Stimulated activated CD4-positive, alpha-beta T cell treated with anti-CD3 and anti-CD28 coated beads, Interleukin-4, amount 100 ng/mL, for 48 hours (primary cell): ENCODE data around the gene ARL5B.
"Not testable (repeated sequence)": the region's sequence is repeated elsewhere in the genome, so short reads cannot be mapped to it uniquely, and the experiment has no call there.

Experiments
- DNase-seq, 2 donors: peaks; one replicate each; pipeline ENCODE4 v3.0.0-alpha.2; 2020; ENCODE audit warnings: low read depth in 2 of 2

Gene ARL5B, protein sequence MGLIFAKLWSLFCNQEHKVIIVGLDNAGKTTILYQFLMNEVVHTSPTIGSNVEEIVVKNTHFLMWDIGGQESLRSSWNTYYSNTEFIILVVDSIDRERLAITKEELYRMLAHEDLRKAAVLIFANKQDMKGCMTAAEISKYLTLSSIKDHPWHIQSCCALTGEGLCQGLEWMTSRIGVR

DNA sequence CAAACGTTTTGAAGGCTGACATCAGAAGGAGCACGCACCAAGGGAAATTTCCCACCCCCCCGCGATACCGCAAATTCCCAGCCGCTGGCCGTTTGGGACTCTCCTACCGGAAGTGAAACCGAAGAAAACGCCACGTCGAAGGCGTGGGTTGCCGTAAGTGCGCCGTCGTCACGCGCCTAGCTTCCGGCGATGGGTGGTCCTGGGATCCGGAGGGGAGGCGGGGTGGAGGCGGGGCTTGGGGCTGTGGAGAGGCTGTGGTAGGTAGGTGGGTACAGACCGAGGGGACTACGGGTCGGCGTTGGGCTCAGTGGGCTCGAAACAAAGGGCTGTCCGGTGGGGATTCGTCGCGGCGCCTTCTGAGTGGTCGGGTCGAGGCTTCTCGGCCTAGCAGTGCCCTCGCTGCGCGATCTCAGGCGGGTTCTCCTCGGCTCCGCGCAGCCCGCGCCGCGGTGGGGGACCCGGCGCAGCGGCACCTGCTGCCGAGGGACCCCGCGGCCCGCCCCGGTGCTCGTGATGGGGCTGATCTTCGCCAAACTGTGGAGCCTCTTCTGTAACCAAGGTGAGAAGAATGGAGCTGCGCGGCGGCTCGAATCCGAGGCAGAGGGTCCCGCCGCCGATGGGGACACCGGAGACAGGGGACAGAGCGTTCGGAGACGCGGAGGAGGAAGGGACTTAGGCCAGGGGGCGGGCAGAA is at the start of gene ARL5B:
Gene ARL5B, plus strand, starts transcription at position 307 of the 694 bp plus-strand sequence. Its CDS starts 207 bp downstream, at position 514.
- DNase-seq = peak; percentile 93 to 97

DNA sequence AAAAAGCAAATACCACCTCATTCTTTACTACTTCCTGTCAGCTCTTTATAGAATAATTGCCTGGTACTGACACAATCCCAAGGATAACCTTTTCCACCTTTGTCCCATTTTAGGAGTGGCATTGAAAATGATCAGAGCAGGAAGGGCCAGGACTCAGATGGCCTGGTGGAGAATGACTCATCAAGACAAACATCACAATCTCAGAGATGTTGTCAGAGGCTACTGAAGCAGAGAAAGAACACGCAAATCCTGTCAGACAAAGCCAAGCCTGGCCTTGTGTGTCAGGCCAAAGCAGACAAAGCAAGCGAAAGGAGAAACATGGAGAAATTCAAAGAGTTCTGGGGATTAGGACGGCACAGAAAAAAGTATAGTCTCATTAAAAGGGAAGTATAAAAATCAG is 48.7 kb upstream of the ARL5B start:
- no peak for DNase-seq

DNA sequence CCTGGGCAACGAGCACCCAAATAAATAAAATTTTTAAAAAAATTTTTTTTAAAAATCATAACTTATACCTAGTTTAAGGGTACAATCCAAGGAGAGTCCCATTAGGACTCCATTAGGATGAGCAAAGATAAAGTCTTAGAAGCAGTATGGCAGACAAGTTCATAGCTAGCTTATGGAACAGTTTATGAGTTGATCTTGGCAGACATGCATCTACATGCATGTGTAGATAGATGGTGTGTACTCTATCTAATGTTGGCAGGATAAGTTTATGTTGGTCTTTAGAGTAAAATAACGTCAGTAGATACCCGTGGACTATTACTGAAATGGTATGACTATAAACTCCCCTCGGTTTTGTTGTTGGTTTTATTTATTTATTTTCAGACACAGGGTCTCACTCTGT is 48.1 kb upstream of the ARL5B start:
- no peak for DNase-seq

DNA sequence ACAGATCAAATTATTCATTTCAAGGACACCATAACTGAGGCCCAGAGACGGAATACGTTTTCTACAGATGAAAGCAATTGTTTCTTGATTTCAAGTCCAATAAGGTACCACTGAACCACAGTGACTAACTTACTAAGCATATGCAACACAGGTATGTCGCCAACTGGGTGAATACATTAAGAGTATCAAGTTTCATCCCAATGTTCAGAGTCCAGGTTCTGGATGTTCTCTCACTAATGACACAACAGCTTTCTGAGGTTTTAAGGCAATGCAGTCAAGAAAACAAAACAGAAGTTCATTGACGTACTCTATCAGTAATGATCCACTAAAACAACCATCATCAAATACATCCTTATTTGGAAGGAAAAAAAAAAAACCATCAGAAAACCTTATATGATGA is 43.6 kb upstream of the ARL5B start:
- no peak for DNase-seq

DNA sequence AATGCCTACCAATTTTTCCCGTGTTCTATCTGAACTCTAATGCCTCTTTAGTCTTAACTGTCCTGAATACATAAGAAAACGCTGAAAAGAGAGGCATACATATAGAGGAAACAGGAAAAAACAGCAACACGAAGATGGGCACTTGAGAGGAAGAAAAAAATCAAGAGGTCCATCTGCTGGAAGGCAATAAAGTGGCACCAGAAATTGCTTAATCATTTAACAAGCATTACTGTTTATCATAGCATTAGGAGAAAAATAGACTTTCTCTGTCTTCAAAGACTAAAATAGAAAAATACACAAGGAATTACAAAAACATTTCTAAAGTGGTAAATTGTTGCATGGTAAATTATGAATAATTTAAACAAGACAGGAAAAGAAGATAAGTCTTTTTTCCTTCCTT is 42.9 kb upstream of the ARL5B start:
- no peak for DNase-seq

DNA sequence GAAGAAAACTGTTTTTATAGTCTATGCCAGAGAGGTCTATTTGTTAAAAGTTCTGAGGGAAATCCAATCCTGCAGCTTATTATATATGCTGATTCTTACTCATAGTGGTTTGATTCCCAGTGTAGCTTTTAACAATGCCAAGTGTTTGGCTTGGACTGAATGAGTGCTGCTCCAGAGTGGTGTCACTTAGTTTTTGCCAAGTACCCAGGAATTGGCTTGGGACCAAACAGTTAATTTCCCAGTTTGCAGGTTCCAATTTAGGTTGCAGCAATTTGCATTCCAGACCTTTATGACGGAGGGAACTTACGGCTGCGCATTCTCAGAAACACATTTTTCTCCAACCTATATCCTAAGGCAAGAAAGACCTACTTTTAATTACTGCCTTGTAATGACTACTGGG is 40.2 kb upstream of the ARL5B start:
- no peak for DNase-seq

DNA sequence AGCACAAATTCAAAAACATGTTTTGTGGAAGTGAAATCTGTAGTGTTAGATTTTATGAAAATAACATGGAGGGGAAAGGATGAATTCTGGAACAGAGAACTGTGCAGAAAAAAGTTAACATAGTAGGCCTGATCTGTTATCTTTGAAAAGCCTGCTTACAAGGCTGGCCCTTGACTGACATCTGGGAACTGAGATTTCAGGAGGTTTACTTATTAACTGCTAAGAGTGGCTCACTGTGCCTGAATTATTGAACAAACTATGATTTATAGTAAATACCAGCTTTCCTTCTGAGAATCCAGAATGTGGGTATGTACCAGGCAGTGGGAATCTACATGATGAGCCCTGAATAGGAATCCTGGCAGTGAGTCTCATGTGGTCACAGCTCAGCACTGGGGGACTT is 38.4 kb upstream of the ARL5B start:
- no peak for DNase-seq

DNA sequence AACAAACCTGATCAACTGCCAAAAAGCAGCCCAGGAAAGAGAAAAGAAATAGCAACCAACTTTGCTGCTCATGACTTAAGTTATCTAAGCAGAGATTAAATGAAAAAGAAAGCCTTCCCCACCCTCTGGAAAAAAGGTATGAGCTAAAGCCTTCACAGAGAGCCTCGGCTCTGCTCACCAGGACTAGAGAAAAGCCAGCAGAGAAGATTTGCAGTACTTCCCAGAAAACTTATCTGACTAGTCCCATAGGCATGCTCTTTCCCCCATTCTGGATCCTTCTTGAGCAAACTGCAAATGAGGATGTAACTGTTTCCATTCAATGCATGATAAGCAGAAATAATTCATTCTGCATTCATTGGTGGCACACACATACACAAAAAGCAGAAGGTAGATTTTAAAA is 35.6 kb upstream of the ARL5B start:
- DNase-seq = not testable (repeated sequence)

DNA sequence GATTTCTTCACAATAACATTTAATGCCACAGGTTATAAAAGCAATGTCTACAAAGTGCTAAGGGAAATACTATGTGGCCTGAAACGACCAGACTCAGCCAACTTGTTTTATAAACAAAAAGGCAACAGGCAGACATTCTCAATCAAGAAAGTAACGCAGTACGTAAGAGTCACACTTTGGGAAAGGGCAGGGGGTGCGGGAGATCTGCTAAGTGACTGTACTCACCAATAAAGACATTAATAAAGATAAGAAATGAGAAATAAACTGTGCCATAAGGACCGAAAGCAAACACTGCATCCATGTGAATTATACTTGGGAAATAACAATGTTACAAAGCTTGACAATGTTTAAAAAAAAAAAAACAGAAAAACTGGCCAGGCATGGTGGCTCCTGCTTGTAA is 33.3 kb upstream of the ARL5B start:
- no peak for DNase-seq

DNA sequence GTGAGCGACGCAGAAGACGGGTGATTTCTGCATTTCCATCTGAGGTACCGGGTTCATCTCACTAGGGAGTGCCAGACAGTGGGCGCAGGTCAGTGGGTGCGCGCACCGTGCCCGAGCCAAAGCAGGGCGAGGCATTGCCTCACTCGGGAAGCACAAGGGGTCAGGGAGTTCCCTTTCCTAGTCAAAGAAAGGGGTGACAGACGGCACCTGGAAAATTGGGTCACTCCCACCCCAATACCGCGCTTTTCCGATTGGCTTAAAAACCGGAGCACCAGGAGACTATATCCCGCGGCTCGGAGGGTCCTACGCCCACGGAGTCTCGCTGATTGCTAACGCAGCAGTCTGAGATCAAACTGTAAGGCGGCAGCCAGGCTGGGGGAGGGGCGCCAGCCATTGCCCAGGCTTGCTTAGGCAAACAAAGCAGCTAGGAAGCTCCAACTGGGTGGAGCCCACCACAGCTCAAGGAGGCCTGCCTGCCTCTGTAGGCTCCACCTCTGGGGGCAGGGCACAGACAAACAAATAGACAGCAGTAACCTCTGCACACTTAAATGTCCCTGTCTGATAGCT is 31.7 kb upstream of the ARL5B start:
- peak; percentile 41 for DNase-seq

DNA sequence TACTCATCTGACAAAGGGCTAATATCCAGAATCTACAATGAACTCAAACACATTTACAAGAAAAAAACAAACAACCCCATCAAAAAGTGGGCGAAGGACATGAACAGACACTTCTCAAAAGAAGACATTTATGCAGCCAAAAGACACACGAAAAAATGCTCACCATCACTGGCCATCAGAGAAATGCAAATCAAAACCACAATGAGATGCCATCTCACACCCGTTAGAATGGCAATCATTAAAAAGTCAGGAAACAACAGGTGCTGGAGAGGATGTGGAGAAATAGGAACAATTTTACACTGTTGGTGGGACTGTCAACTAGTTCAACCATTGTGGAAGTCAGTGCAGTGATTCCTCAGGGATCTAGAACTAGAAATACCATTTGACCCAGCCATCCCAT is 26.7 kb upstream of the ARL5B start:
- DNase-seq = not testable (repeated sequence)

DNA sequence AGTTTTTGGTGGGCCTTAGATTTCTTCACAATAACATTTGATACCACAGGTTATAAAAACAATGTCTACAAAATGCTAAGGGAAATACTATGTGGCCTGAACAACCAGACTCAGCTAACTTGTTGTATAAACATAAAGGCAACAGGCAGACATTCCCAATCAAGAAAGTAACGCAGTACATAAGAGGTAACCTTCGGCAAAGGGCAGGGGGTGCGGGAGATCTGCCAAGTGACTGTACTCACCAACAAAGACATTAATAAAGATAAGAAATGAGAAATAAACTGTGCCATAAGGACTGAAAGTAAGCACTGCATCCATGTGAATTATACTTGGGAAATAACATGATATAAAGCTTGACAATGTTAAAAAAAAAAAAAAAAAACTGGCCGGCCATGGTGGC is 23.2 kb upstream of the ARL5B start:
- no peak for DNase-seq

DNA sequence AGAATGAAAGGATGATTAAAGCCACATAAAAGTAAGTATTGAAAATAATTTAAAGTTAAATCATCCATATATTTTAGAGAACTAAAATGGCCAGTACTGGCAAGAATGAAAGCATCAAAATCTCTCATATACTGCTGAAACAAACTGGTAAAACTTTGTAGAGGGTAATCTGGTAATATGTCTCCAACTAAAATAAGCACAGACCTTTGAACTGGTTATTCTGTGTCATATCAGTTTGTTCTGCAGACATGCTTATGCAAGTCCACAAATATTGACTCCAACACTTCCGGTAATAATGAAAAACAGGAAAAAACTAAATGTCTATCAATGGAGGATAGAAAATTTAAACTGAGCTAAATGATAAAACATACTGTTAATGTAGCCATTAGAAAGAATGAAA is 21.8 kb upstream of the ARL5B start:
- not testable (repeated sequence) for DNase-seq

DNA sequence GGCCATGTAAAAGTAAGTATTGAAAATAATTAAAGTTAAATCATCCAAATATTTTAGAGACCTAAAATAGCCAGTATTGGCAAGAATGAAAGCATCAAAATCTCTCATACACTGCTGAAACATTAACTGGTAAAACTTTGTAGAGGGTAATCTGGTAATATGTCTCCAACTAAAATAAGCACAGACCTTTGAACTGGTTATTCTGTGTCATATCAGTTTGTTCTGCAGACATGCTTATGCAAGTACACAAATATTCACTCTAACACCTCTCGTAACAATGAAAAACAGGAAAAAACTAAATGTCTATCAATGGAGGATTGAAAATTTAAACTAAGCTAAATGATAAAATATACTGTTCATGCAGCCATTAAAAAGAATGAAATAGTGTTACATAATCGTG is 19.5 kb upstream of the ARL5B start:
- DNase-seq = not testable (repeated sequence)

DNA sequence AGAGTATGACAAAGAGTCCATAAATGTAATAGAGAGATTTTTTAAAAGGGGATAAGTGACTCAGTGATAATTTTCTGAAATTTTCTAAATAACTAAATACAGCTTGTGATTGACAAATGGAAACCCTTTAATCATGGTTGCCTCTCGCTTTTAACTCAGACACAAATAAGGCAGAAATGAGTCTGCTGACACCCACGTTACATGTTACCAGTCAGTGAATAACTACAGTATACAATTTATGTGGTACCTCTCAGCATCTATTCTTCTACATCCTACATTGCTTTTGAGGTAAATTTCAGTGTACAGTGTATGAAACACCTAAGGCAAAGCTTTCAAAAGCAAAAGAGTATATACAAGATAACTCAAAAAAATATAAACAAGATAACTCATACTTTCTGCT is 12.1 kb upstream of the ARL5B start:
- DNase-seq = no peak

DNA sequence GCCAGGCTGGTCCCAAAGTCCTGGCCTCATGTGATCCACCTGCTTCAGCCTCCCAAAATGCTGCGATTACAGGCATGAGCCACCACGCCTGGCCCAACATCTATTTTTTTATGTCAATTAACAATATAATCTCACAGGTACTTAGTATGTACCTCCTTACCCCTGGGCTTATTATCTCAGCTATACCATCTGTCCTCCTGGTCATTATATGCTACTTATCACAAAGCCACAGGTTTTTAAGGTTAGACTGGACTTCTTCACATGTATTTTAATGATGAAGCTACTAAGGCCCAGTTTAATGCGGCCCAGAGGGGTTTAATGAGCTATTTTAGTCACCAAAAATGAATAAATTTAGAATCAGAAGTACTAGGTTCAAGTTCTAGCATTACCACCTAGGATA is 11.3 kb upstream of the ARL5B start:
- no peak for DNase-seq

DNA sequence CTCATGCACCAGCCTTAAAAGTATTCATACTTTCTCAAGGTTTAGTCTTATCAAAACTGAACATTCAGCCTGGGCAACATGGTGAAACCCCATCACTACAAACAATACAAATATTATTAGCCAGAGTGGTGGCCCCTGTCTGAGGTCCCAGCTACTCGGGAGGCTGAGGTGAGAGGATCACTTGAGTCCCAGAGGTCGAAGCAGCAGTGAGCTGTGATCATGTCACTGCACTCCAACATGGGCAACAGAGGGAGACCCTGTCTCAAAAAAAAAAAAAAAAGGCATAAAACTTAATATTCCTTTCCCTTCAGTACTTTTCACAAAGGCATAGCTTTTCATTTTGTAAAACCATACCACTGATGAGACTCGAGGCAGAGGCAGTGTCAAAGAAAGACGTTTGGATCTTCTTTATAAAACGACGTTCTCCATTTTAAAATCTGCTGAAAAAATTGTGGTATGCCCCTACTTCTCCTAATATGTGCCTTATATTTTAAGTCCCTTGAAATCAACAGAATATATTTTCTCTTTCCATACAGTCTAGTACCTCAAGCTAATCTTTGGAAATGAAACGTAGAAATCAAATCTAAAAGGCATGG is 9.8 kb upstream of the ARL5B start:
- no peak for DNase-seq

DNA sequence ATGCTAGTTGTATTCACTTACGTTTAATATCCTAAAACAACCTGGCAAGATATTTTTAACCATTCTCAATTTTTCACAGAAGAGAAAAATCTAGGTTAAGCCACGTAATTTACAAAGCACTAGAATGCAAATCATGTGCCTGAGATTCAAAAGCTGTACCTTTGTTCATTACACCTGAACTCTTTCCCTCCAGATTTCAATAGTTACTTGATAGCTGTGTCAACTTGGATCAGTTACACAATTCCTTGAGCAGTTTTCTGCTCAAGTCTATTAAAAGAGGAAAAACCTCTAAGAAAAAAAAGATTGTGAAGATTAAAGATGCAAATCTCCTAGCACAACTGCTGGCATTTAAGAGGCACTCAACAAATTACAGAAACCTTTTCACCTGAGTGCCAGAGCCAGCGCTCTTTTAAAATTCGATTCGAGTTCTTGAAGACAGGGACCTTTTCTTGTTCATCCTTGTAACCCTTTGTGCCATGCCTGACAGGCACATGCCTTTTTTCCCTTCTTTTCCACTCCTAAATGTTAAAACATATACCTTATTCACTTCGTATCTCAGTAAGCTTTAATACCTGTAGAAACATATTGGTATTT is 8.7 kb upstream of the ARL5B start:
- DNase-seq = no peak

DNA sequence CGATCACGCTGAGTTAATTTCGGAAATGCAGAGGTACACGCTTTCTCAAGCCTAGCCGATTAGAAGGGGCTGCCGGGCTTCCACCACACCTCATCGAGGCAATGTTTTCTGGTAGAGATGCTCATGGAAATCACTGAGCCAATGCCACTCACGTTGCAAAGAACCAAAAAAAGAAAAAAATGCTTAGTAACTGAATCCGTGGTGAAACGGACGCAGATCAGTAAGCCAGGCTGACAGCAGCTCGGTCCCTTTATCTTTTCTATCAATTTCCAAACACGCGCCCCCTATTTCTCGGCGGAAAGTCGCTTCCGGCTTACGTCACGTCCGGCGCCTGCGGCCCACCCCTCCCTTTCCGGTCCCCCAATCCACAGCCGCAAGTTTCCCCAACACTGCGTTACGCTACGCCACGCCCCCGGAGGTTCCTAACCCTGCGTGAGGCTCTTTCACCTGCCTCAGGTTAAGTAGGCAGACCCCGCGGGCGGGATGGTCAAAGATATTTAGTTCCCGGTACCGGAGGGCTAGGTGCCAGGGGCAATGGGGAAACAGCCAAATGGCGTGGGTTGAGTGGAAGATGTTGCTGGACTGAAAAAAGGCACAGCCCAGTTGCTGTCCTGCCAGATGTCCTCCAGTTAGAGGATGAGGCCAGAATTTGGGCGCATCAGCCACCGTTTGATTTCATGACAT is 7.8 kb upstream of the ARL5B start, which contains the start of gene NSUN6:
Gene NSUN6, minus strand, starts transcription at position 264 of the 684 bp plus-strand sequence. CDS start 384 bp downstream, outside the sequence.
- DNase-seq = peak; percentile 88 to 90

DNA sequence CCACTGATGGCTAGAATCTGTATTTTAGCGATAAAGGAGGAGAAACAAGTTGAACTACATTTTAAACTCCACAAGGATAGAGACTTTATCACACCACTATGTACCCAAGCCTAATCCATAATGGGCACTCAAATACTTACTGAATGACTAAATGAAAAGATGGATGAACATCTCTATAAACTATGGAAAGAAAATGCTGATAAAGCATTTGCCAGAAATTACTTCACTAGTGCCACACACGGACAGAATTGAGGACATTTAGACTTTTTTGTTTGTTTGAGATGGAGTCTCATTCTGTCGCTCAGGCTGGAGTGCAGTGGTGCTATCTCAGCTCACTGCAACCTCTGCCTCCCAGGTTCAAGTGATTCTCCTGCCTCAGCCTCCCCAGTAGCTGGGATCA is 6.1 kb upstream of the ARL5B start:
- no peak for DNase-seq

DNA sequence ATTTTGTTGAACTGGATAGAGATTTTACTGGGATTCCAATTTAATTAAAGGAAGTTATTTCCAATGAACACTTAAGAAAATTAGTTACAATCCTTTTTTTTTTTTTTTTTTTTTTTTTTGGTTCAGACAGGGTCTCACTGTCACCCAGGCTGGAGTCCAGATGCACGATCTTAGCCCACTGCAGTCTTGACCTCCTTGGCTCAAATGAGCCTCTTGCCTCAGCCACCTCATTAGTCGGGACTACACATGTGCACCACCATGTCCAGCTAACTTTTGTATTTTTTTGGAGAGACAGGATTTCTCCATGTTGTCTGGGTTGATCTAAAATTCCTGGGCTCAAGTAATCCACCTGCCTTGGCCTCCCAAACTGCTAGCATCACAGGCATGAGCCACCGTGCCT is 2.5 kb upstream of the ARL5B start:
- no peak for DNase-seq
